H1 (cell line): ENCODE measurements around the gene PHLPP1. TPM values are rescaled to one million over a fixed set of nuclear protein-coding genes. Genes with fewer than 3 reads are reported as not detected.

Experiments used
- CTCF ChIA-PET: fragments of 300-600 bp; sonication (Branson Sonifier 250); formaldehyde crosslinking; loops from one replicate; lab custom pipeline; 2021; ENCODE audit not compliant: partially characterized antibody; lab: Charles Lee
- POLR2A ChIA-PET: fragments of 300-600 bp; sonication (Branson Sonifier 250); formaldehyde crosslinking; loops from one replicate; lab custom pipeline; 2021; ENCODE audit warnings: inconsistent platforms; ENCODE audit not compliant: partially characterized antibody; lab: Charles Lee
- DNase-seq, 2 experiments: peaks; one replicate each; pipeline versions ENCODE4 v3.0.0 to v3.0.0-alpha.2; 2010 to 2022; ENCODE audit warnings: low spot score in 2 of 2, low read depth in 1 of 2, mixed read lengths in 1 of 2
- FAIRE-seq: peaks from 2 replicates; lab custom pipeline; 2011; peaks lifted over from hg19 to GRCh38; lab: Jason Lieb, UNC
- H2AFZ ChIP-seq: 2 replicates; pipeline ENCODE4 v1.8.1; 2012; ENCODE audit warnings: low read length, inconsistent platforms
- H2AK5ac ChIP-seq: 2 replicates; pipeline ENCODE4 v1.6.1; 2013; ENCODE audit warnings: low read depth, low read length
- H2BK120ac ChIP-seq: replicated peaks from 2 replicates; pipeline ENCODE3; 2013; ENCODE audit warnings: low read depth, low read length, inconsistent platforms
- H2BK12ac ChIP-seq: 2 replicates; pipeline ENCODE4 v1.6.1; 2013; ENCODE audit warnings: low read depth, low read length
- H2BK15ac ChIP-seq: 2 replicates; pipeline ENCODE4 v1.6.1; 2013; ENCODE audit warnings: low read length
- H2BK20ac ChIP-seq: 2 replicates; pipeline ENCODE4 v1.6.1; 2013; ENCODE audit warnings: low read length
- H2BK5ac ChIP-seq: 2 replicates; pipeline ENCODE4 v1.6.1; 2013; ENCODE audit warnings: low read depth, low read length
- H3K14ac ChIP-seq: 2 replicates; pipeline ENCODE4 v1.6.1; 2013; ENCODE audit warnings: inconsistent platforms; ENCODE audit not compliant: insufficient read length
- H3K18ac ChIP-seq: 2 replicates; pipeline ENCODE4 v1.6.1; 2013; ENCODE audit warnings: low read length; ENCODE audit errors: extremely low read depth
- H3K23ac ChIP-seq: 2 replicates; pipeline ENCODE4 v1.6.1; 2013; ENCODE audit warnings: inconsistent platforms; ENCODE audit not compliant: insufficient read length
- H3K23me2 ChIP-seq: 2 replicates; pipeline ENCODE4 v1.6.1; 2013; ENCODE audit warnings: low read depth, low read length
- H3K27ac ChIP-seq: 2 replicates; pipeline ENCODE4 v1.6.1; 2011; ENCODE audit warnings: low read depth, low read length, inconsistent platforms
- H3K27me3 ChIP-seq, 4 experiments: replicated peaks in 1 of 4; 1 replicate in 1 of 4; 2 replicates in 3 of 4; pipeline versions ENCODE4 v1.6.1 to v1.8.1; 2011 to 2013; ENCODE audit warnings: low read length in 3 of 4, mild to moderate bottlenecking in 3 of 4, inconsistent platforms in 2 of 4, mixed read lengths in 2 of 4, moderate library complexity in 1 of 4; ENCODE audit not compliant: control insufficient read depth in 3 of 4, insufficient read depth in 3 of 4; ENCODE audit errors: extremely low read depth in 1 of 4
- H3K36me3 ChIP-seq, 4 experiments: 2 replicates each; pipeline versions ENCODE4 v1.6.1 to v1.8.1; 2011 to 2013; ENCODE audit warnings: mild to moderate bottlenecking in 4 of 4, low read length in 3 of 4, moderate library complexity in 2 of 4, control low read depth in 1 of 4, inconsistent platforms in 1 of 4; ENCODE audit not compliant: insufficient read depth in 4 of 4, control insufficient read depth in 2 of 4
- H3K4ac ChIP-seq: replicated peaks from 2 replicates; pipeline ENCODE3; 2013; ENCODE audit warnings: low read length, low read depth, mixed read lengths, inconsistent platforms; ENCODE audit not compliant: insufficient read length
- H3K4me1 ChIP-seq, 4 experiments: replicated peaks in 1 of 4; 1 replicate in 1 of 4; 2 replicates in 3 of 4; pipeline versions ENCODE4 v1.6.1 to v1.8.1; 2011 to 2013; ENCODE audit warnings: low read length in 3 of 4, inconsistent platforms in 2 of 4, mixed read lengths in 1 of 4; ENCODE audit not compliant: insufficient read depth in 4 of 4, control insufficient read depth in 3 of 4
- H3K4me2 ChIP-seq, 2 experiments: 2 replicates each; pipeline versions ENCODE4 v1.6.1 to v1.8.1; 2011 to 2013; ENCODE audit warnings: low read depth in 2 of 2, low read length in 2 of 2, control low read depth in 1 of 2, inconsistent platforms in 1 of 2, mild to moderate bottlenecking in 1 of 2; ENCODE audit not compliant: insufficient read depth in 1 of 2
- H3K4me3 ChIP-seq, 4 experiments: fragments of 200-600, 300-600 bp in 1 of 4; sonication (generic), shearing (Covaris generic), sonication (Bioruptor Twin) in 1 of 4; 2 replicates each; pipeline versions ENCODE4 v1.5.1 to v1.8.1; 2011 to 2016; ENCODE audit warnings: low read length in 4 of 4, low read depth in 3 of 4, control low read depth in 2 of 4, inconsistent platforms in 2 of 4, mild to moderate bottlenecking in 2 of 4, mixed read lengths in 1 of 4, moderate library complexity in 1 of 4; ENCODE audit not compliant: insufficient read depth in 2 of 4; ENCODE audit errors: extremely low read depth in 1 of 4
- H3K56ac ChIP-seq: replicated peaks from 2 replicates; pipeline ENCODE3; 2013; ENCODE audit warnings: low read depth, mild to moderate bottlenecking, mixed read lengths, low read length, inconsistent platforms; ENCODE audit not compliant: insufficient read length
- H3K79me1 ChIP-seq: 2 replicates; pipeline ENCODE4 v1.6.1; 2013; ENCODE audit warnings: low read depth, low read length, control low read depth
- H3K79me2 ChIP-seq, 2 experiments: 2 replicates each; pipeline versions ENCODE4 v1.6.1 to v1.8.1; 2012 to 2013; ENCODE audit warnings: low read length in 2 of 2, mild to moderate bottlenecking in 2 of 2, inconsistent platforms in 1 of 2; ENCODE audit not compliant: insufficient read depth in 2 of 2, control insufficient read depth in 1 of 2
- H3K9ac ChIP-seq, 4 experiments: replicated peaks in 1 of 4; 1 replicate in 1 of 4; 2 replicates in 3 of 4; pipeline versions ENCODE4 v1.6.1 to v1.8.1; 2011 to 2013; ENCODE audit warnings: low read depth in 3 of 4, low read length in 3 of 4, control low read depth in 2 of 4, mild to moderate bottlenecking in 2 of 4, moderate library complexity in 2 of 4, inconsistent platforms in 1 of 4; ENCODE audit errors: extremely low read depth in 1 of 4
- H3K9me3 ChIP-seq, 2 experiments: 2 replicates each; pipeline versions ENCODE4 v1.6.1 to v1.8.1; 2012 to 2013; ENCODE audit warnings: mild to moderate bottlenecking in 2 of 2, moderate library complexity in 2 of 2, control low read depth in 1 of 2, inconsistent platforms in 1 of 2, low read depth in 1 of 2, low read length in 1 of 2, mixed read lengths in 1 of 2; ENCODE audit not compliant: insufficient read depth in 2 of 2
- H4K20me1 ChIP-seq, 2 experiments: replicated peaks in 1 of 2; 2 replicates each; pipeline versions ENCODE3 to v1.8.1; 2011 to 2013; ENCODE audit warnings: inconsistent platforms in 2 of 2, low read length in 2 of 2, mild to moderate bottlenecking in 1 of 2; ENCODE audit not compliant: insufficient read depth in 2 of 2, control insufficient read depth in 1 of 2
- H4K5ac ChIP-seq: 2 replicates; pipeline ENCODE4 v1.6.1; 2013; ENCODE audit warnings: low read length, low read depth, mixed read lengths, inconsistent platforms; ENCODE audit not compliant: insufficient read length
- H4K8ac ChIP-seq: 2 replicates; pipeline ENCODE4 v1.8.0; 2013; ENCODE audit warnings: mild to moderate bottlenecking, moderate library complexity, low read length, inconsistent platforms; ENCODE audit not compliant: insufficient read depth; ENCODE audit errors: extremely low read depth
- H4K91ac ChIP-seq: replicated peaks from 2 replicates; pipeline ENCODE3; 2013; ENCODE audit warnings: low read length, mixed read lengths, inconsistent platforms; ENCODE audit not compliant: insufficient read length
- CHD2 ChIP-seq: IDR thresholded peaks from 2 replicates; pipeline ENCODE4 v1.6.1; 2012; ENCODE audit warnings: low read length, improper control_type of control experiment
- JUN ChIP-seq: IDR thresholded peaks from 2 replicates; pipeline ENCODE4 v1.6.1; 2011; ENCODE audit warnings: low read depth, mild to moderate bottlenecking, improper control_type of control experiment, low read length
- RBBP5 ChIP-seq: IDR thresholded peaks from 2 replicates; pipeline ENCODE4 v1.7.1; 2012; ENCODE audit warnings: low read depth, mild to moderate bottlenecking, inconsistent platforms, low read length, moderate library complexity, borderline replicate concordance
- RNF2 ChIP-seq: fragments of 200-900, 300-1000 bp; sonication (generic); IDR thresholded peaks from 2 replicates; pipeline ENCODE4 v1.7.1; 2016; ENCODE audit warnings: borderline replicate concordance, low read depth, mild to moderate bottlenecking, antibody characterized with exemption, low read length; ENCODE audit not compliant: poor library complexity, severe bottlenecking; ENCODE audit errors: missing control alignments
- SIX5 ChIP-seq: IDR thresholded peaks from 2 replicates; pipeline ENCODE4 v1.6.1; 2011; ENCODE audit warnings: mild to moderate bottlenecking, low read depth, low read length
- SP1 ChIP-seq: IDR thresholded peaks from 2 replicates; pipeline ENCODE4 v1.6.1; 2011; ENCODE audit warnings: low read depth, low read length
- SRF ChIP-seq: IDR thresholded peaks from 2 replicates; pipeline ENCODE4 v1.6.1; 2011; ENCODE audit warnings: mild to moderate bottlenecking, low read depth, low read length, moderate library complexity
- TAF7 ChIP-seq: optimal IDR thresholded peaks from 2 replicates; pipeline ENCODE3; 2011; ENCODE audit warnings: low read depth, mild to moderate bottlenecking, inconsistent platforms, low read length, moderate library complexity, borderline replicate concordance
- WGBS, 2 experiments: shearing (Covaris generic) in 1 of 2; methylation state at CpG; one replicate each; pipeline versions ENCODE4 v1.1.6 to v1.1.7; 2013 to 2015; ENCODE audit warnings: low lambda C conversion rate in 2 of 2, mixed read lengths in 2 of 2, inconsistent platforms in 1 of 2, low coverage in 1 of 2, missing lambda C conversion rate in 1 of 2; ENCODE audit not compliant: insufficient replicate concordance in 2 of 2, insufficient coverage in 1 of 2, insufficient read length in 1 of 2; ENCODE audit errors: extremely low coverage in 1 of 2, missing lambda C conversion rate in 1 of 2; 5-methylcytosine and 5-hydroxymethylcytosine counted together
- polyA plus RNA-seq, 7 experiments: library from polyadenylated mRNA; depleted of rRNA in 3 of 7; stranded (reverse) in 5 of 7; unstranded in 2 of 7; fragments of >200 nt in 5 of 7; fragments of 200-250 nt in 2 of 7; gene quantifications; 1 replicate in 5 of 7; 2 replicates in 1 of 7; 4 replicates in 1 of 7; pipeline versions ENCODE4 v1.2.1 to v1.2.3, GENCODE V29; 2011 to 2013; ENCODE audit warnings: missing spikeins in 2 of 7, mixed read lengths in 2 of 7
- total RNA-seq: library from RNA; stranded (reverse); fragmentation: NEBNext Ultra II Directional; extraction: Animal tissue kit (Norgen Biotek cat#: 25700); gene quantifications from 2 replicates; pipeline ENCODE4 v1.2.1, GENCODE V29; 2021
- TF ChIP-seq, protein P1 (sequence below), 3 experiments: IDR thresholded peaks; 1 replicate in 2 of 3; 2 replicates in 1 of 3; pipeline versions ENCODE4 v1.5.1 to v1.6.1; 2011; ENCODE audit warnings: low read length in 3 of 3, mild to moderate bottlenecking in 3 of 3, inconsistent platforms in 2 of 3, low read depth in 1 of 3, moderate library complexity in 1 of 3; ENCODE audit not compliant: insufficient read depth in 1 of 3; ENCODE audit errors: control extremely low read depth in 1 of 3

The PHLPP1 gene
- total and polyA plus RNA-seq, 2 of the 8 experiments (the other 6 are each of a cell fraction or from before 2014, with no cell fraction given) = 28.0 to 66.3 TPM

- ChIA-PET CTCF (interaction anchor here (1.3 kb wide), 1 partner anchor 18 kb away, joined by 3 read pairs; no protein-coding TSS in a partner anchor), POLR2A (no interaction called here)
- no peak overlapping the region for H3K18ac ChIP-seq
- FAIRE-seq (no peak), DNase-seq (no peak)
- no peaks in the 10 kb centered on the region for H3K27me3 ChIP-seq
- no peak overlapping the region for H3K27ac ChIP-seq
- 80% methylated on average over 2 of the region's 2 CpGs; no CpG with 5 or more reads in 1 of the 2 experiments for WGBS, 2 experiments
- no peak overlapping the region for H2AK5ac ChIP-seq
- H3K56ac ChIP-seq = no peak overlapping the region
- H4K91ac ChIP-seq = no peak overlapping the region
- no peak overlapping the region; a peak in 1 of 4 replicates for H3K4me2 ChIP-seq
- no peak overlapping the region for H3K14ac ChIP-seq
- no peak overlapping the region for H3K23ac ChIP-seq
- peaks cover 8% of the 10 kb centered on the region; the same call in 1 of the 2 replicates for H3K79me1 ChIP-seq
- H3K4me3 ChIP-seq = no peak overlapping the region
- H3K23me2 ChIP-seq = no peaks in the 10 kb centered on the region
- H2BK5ac ChIP-seq = no peak overlapping the region
- peaks cover 6 to 28% (median 17%) of the 10 kb centered on the region in 4 experiments; a peak in 6 of 7 replicates for H3K4me1 ChIP-seq
- H2BK120ac ChIP-seq = no peak overlapping the region
- no peak overlapping the region for H4K8ac ChIP-seq
- TF ChIP-seq RBBP5 (no peak), RNF2 (no peak), SIX5 (no peak), SP1 (no peak), SRF (no peak), CHD2 (no peak), JUN (no peak), TAF7 (no peak)
- TF ChIP-seq, protein P1, sequence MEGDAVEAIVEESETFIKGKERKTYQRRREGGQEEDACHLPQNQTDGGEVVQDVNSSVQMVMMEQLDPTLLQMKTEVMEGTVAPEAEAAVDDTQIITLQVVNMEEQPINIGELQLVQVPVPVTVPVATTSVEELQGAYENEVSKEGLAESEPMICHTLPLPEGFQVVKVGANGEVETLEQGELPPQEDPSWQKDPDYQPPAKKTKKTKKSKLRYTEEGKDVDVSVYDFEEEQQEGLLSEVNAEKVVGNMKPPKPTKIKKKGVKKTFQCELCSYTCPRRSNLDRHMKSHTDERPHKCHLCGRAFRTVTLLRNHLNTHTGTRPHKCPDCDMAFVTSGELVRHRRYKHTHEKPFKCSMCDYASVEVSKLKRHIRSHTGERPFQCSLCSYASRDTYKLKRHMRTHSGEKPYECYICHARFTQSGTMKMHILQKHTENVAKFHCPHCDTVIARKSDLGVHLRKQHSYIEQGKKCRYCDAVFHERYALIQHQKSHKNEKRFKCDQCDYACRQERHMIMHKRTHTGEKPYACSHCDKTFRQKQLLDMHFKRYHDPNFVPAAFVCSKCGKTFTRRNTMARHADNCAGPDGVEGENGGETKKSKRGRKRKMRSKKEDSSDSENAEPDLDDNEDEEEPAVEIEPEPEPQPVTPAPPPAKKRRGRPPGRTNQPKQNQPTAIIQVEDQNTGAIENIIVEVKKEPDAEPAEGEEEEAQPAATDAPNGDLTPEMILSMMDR (IDR thresholded peaks at IDR 0.05; ENCODE audit: control extremely low read depth in 1 of 3, insufficient read depth in 1 of 3, low read depth in 1 of 3, low read length in 3 of 3) = no peak
- no peak overlapping the region for H3K9ac ChIP-seq
- peaks cover 1 to 6% of the 10 kb centered on the region in 2 experiments for H4K20me1 ChIP-seq
- H2BK20ac ChIP-seq = no peak overlapping the region
- no peak overlapping the region for H2BK15ac ChIP-seq
- H3K9me3 ChIP-seq = no peaks in the 10 kb centered on the region
- H3K36me3 ChIP-seq = no peaks in the 10 kb centered on the region; a peak in 1 of 8 replicates
- H2BK12ac ChIP-seq = no peak overlapping the region
- H4K5ac ChIP-seq = no peak overlapping the region
- no peak overlapping the region for H3K4ac ChIP-seq
- peaks cover 17 to 99% of the 10 kb centered on the region in 2 experiments; a peak in 3 of 4 replicates for H3K79me2 ChIP-seq
- H2AFZ ChIP-seq = no peak overlapping the region
Observed at GRCh38 chr18:62781893-62782292, 66.6 kb downstream of the PHLPP1 start.
